ENCODE data around the gene COQ9.

Gene COQ9

DNA sequence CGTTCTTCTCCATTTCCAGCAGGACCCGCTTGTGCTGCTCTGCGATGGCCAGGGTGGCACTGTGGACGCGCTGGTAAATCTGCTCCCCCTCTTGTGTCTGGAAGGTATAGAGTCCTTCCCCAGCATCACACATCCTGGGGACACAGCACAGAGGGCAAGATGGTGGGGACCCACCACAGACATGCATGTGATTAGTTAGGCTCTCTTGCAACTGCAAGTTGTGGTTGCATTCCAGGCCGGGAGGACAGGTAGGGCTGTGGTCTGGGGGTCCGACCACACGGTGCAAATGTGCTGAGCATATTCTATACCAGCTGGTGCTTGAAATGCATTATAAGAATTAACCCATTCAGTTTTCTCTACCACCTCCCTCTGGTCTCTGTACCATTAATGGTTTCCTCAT lies 26.6 kb downstream of the COQ9 start:
- DNase-seq, result no peak

DNA sequence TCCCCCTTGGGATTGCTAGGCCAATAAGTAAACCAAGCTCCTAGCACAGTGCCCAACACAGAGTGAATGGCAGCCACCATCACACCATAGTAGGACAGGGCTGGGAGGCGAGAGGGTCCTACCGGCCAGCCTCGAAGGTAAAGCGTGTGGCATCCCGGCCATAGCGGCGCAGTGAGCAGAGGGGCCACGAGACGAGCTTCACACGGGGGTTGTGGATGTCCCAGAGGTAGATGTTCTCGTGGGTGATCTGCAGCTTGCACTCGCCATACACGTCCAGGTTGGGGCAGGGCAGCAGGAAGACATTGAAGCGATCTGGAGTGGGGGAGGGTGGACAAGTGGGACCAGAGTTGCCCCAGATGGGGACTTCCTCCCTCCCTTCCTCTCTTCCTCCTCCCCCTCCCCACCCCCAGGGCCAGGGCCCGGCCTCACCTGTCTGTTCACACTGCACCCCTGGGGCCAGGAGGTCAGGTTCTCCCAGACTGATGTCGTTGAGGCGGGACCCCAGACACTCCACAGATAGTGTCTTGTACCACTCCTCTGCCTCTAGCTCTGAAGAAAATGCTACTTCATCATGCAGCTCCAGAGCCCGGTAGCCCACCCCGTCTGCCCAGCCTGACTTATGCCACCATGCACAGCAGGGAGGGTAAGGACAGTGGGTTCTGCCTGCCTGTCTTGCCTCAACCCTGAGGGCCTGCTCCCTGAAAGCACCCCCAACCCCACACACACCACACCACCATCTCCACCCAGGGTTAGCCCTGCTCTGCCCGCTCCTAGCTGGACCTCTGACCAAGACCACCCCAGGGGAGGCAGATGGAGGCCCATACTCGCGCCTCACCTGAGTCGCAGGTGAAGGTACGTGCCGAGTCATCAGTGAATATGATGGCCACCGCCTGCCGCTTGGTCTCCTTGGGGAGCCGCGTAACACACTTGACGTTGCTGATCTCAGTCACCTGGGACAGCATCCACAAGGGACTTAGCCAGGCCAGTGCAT lies 27.7 kb downstream of the COQ9 start:
- DNase-seq, result no peak

DNA sequence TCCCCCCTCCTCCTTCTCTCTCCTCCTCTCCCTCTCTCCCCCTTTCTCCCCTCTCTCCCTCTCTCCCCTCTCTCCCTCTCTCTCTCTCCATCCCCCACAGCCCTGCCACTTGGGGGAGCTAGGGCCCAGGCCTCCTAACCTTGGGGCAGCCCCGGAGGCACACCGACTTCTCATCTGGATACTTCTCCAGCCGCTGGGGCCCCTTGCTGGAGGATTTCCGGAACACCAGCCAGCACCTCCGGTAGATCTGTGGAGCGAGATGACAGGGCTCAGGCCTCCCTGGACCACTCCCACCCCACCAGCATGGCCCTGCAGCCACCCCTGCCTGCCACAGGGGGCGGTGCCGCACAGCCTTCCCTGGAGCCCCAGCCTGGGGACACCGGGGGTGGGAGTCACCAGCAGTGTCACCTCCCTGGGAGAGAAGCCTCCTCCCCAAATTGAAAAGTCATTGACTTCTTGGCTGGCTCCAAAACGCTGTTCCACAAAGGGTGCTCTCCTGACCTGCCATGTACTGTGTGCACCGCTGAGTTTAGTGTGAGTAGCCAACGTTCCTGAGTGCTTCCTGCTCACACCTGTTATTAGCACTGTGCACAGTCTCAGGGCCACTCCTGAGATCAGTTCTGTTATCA lies 28.5 kb downstream of the COQ9 start:
- peak; percentile 77 for DNase-seq

- no peak for DNase-seq
These were observed 29.5 kb downstream of the COQ9 start for GRCh38 chr16:57476546-57477410.

GRCh38 chr16:57477531-57478202 lies 30.4 kb downstream of the COQ9 start:
- DNase-seq, result no peak

GRCh38 chr16:57478396-57479204 lies 31.3 kb downstream of the COQ9 start:
- DNase-seq, result no peak

DNA sequence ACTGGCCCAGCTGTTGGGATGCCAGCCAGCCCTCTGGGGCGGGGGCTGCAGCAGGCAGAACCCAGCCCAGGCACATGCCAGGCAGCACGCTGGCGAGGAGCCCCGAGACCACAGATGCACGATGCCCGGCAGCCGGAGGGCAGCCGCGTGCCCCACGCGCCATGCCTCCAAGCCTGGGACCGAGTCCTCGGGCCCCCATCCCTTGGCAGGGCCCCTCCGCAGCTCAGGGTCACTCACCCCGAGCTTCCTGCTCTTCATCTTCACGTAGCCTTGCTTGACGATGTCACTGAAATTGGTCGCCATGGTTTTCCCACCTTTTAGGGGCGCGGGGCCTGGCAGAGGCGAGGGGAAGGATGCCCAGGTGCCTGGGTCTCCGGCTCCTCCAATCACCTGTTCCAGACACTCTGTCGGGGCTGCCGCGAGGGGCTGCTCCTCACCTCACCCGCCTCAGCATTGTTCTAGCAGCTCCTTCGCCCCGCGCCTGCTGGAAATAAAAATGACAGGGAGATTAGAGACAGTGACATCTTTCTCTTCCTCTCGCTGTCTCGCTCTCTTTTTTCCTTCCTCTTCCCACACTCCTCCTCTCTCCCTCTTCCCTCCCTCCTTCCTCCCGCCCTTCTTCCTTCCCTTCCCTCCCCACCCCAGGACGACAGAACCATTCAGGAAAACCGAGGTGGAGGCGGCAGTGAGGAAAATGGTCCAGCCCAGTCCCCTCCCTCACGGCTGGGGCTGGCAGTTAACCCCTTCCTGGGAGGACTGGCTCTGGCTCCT lies 32.1 kb downstream of the COQ9 start:
- no peak for DNase-seq

DNA sequence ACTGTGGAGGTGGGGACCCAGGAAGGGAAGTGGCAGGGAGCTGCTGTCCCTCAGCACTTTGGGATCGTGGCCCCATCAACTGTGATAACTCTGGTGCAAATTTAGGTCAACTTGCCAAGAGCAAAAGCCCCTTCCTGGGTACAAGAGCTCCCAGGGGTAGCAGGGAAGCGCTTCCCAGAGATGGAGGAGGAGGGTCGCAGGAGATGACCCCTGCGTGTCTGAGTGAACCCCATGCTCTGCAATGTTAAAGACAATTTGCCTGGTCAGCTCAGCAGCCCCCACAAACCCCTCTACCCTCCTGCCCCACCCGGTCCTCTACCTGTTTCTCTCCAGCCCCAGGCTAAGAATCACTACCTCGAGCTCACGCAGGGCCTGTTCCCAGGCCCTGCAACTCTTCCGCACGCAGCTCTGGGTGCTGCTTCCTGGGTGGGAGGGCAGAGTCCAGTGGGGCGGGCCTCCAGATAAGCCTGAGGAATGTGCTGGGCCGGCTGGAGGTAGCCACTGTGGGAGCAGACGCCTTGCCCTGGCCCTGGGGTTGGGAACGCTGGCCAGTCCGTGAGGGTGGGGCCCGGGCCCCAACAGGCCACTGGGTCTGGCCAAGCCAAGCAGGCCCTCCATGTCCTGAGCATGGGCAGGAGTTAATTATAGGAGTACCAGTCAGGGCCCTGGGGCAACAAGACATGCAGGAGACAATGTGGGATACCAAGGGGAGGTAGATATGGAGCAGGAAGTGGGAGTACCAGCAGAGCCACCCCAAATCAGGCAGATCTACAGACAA lies 32.9 kb downstream of the COQ9 start:
- DNase-seq, result no peak

GRCh38 chr16:57480754-57481230 lies 33.5 kb downstream of the COQ9 start:
- no peak for DNase-seq

DNA sequence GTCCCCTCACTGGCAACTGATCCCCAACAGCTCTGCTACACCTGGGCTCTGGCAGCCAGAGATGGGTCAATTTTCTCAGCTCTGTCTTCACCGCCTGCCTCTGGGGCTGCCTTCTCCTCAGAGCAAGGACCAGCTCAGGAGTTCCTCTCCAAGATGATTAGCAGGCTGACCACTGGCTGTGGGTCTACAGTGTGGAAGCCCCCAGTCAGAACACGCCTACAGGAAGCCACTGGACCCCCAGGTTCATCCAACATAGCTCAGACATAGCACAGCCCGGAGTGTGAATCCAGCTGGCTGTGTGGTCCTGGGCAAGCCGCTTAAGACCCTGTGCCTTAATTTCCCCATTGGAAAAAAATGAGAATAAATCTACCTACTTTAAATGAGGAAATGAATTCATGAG lies 34.1 kb downstream of the COQ9 start:
- no peak for DNase-seq

DNA sequence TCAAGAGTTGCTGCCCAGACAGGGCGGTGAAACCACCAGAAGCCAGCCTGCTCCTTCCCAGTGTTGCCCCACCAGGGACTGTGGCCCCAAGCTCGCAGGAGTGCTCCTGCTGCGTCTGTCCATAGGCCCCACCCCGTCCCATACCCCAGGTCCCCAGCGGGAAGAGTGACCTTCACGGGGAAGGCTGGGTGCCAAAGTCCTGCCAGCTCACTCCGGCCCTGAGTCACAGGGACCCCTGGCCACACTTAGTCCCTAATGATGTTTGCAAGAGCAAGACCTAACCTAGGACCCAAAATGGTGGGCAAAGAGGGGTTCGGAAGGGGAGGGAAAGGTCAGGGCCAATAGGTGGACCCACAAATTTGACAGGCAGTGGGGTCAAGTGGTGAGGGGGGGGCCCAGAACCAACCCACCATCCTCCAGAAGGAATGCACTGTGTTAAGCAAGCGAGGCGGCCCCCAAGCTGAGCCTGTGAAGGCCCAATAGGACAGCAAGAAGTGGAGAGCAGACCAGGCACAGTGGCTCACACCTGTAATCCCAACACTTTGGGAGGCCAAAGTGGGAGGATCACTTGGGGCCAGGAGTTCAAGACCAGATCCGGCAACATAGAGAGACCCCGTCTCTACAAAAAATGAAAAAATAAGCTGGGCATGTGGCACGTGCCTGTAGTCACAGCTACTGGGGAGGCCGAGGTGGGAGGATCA lies 35.7 kb downstream of the COQ9 start:
- no peak for DNase-seq

DNA sequence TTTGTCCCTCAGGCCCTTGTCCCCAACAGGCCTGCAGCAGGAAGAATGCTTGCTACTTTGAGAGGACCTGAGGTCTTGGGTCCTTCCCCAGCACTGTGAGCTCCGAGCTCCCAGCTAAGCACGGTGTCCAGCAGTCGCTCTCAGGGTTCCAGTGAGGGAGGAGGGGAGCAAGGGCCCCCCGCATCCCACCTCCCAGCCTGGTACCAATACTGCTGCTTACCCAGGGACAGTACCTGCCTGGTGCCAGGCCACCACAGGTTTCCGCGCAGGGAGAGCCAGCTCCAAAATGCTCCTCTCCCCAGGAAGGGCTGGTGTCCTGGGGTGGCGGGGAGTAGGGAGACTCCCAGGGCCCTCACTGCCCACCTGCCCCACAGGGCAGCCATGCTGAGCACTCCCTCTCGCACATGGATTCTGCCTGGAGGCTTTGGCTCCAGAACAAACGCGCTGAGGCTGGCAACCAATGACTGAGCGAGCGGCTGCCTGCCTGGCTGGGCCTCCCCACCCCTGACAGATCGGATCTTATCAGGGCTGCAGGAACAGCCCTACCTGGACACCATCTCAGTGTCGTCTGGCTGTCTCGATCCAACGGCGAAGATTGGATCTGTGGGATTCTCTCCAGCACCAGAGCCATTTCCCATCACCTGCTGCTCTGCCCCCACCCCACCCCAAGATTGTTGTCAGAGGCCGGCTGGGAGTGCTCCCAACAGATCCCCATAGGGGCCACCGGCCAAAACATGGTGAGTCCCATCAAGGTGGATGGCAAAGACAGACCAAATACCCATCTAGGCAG lies 36.6 kb downstream of the COQ9 start:
- DNase-seq, result no peak

GRCh38 chr16:57484515-57485005 lies 37.3 kb downstream of the COQ9 start:
- no peak for DNase-seq

GRCh38 chr16:57485091-57485915 lies 38.0 kb downstream of the COQ9 start:
- DNase-seq, result no peak

DNA sequence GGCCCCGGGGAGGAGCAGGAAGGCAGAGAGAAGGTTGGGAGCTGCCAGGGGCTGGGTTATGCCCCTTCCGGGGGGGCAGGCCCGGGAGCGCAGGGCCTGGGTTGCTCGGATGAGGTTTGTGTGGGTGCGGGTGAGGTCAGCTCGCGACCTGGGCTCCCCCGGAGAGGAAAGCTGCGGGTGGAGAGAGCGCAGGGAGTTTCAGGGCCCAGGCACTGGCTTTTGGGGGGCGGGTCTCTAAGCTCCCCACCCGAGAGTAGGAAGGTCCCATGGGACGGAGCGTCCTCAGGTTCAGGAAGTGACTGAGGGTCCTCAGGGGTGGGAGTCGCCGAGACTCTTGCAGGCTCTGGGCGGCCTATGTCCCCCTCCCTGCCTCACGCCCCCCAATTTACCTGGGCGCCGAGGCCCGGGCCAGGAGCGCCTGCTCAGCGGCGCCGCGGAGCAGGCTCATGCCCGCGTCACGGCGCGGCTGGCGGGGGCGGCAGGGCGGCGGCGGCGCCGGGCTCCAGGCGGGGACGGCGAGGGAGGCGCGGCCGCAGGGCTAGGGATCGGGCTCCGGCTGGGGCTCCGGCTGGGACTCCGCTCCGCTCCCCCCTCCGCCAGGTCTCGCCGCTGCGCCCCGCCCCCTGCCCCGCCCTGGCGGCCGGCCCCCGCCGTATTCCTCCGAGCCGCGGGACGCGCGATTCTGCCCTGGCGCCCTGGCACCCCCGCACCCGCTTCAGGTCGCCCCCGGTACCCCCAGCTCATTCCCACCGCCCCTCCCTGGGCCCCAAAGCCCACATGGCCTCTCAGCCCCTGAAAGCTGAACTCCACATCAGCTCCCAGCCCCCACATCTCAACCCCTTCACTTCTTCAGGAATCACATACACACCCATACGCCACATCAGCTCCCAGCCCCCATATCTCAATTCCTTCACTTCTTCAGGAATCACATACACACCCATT lies 38.9 kb downstream of the COQ9 start, which contains the start of gene DOK4:
Gene DOK4 (minus strand): TSS at position 578 of the 942 bp plus-strand sequence. CDS start 6,986 bp downstream, outside the sequence.
- peak; percentile 66 for DNase-seq
